EL (cell line): Measurements from ENCODE around the gene GPR39.

Experiments
- DNase-seq: peaks from one replicate; pipeline ENCODE4 v3.0.0-alpha.2; 2016

The GPR39 gene

GRCh38 chr2:132607426-132608090, 191.0 kb downstream of the GPR39 start:
- no peak for DNase-seq

GRCh38 chr2:132608311-132608710, 191.7 kb downstream of the GPR39 start:
- DNase-seq = no peak

GRCh38 chr2:132609101-132609890, 192.7 kb downstream of the GPR39 start:
- DNase-seq = no peak

- no peak for DNase-seq
Observed at GRCh38 chr2:132611719-132612118, 195.1 kb downstream of the GPR39 start.

GRCh38 chr2:132615329-132616085, 198.9 kb downstream of the GPR39 start:
- no peak for DNase-seq

- DNase-seq = no peak
Observed at GRCh38 chr2:132617989-132618388, 201.4 kb downstream of the GPR39 start.

- DNase-seq = no peak
Observed at GRCh38 chr2:132618734-132619133, 202.1 kb downstream of the GPR39 start.

- DNase-seq = peak; percentile 43
Observed at GRCh38 chr2:132620115-132620514, 203.5 kb downstream of the GPR39 start.

GRCh38 chr2:132621131-132621875, 204.7 kb downstream of the GPR39 start:
- DNase-seq = no peak

- peak; percentile 38 for DNase-seq
Observed at GRCh38 chr2:132623096-132623839, 206.7 kb downstream of the GPR39 start.

GRCh38 chr2:132627536-132627935, 210.9 kb downstream of the GPR39 start:
- DNase-seq = peak; percentile 9

GRCh38 chr2:132632000-132632649, 215.5 kb downstream of the GPR39 start:
- DNase-seq = peak; percentile 38

- DNase-seq = no peak
Observed at GRCh38 chr2:132633635-132634034, 217.0 kb downstream of the GPR39 start.

- DNase-seq = no peak
Observed at GRCh38 chr2:132636346-132636745, 219.7 kb downstream of the GPR39 start.

GRCh38 chr2:132638313-132639040, 221.9 kb downstream of the GPR39 start:
- DNase-seq = no peak

- no peak for DNase-seq
Observed at GRCh38 chr2:132640116-132640515, 223.5 kb downstream of the GPR39 start.

GRCh38 chr2:132641819-132642218, 225.2 kb downstream of the GPR39 start:
- no peak for DNase-seq

GRCh38 chr2:132642415-132642814, 225.8 kb downstream of the GPR39 start:
- no peak for DNase-seq

GRCh38 chr2:132645176-132645575, 228.6 kb downstream of the GPR39 start:
- no peak for DNase-seq

GRCh38 chr2:132645722-132646539, 229.3 kb downstream of the GPR39 start:
- no peak for DNase-seq
